Astrocyte (in vitro differentiated cells and primary cell): ENCODE measurements around the gene FAM124B.

ENCODE experiments used
- CTCF ChIP-seq: IDR thresholded peaks from 2 replicates; pipeline ENCODE4 v1.5.1; 2011; ENCODE audit warnings: low read depth, mild to moderate bottlenecking, inconsistent platforms, low read length, moderate library complexity; ENCODE audit not compliant: insufficient read depth
- EZH2 ChIP-seq: IDR thresholded peaks from 2 replicates; pipeline ENCODE4 v1.6.1; 2012; ENCODE audit warnings: mild to moderate bottlenecking, low read length, inconsistent platforms; ENCODE audit not compliant: insufficient read depth

GRCh38 chr2:224426656-224427055 lies 24.7 kb upstream of the FAM124B start:
- TF ChIP-seq CTCF (no peak), EZH2 (no peak)
